GM21515 (cell line): ENCODE data around the gene INTS1.
A peak's percentile ranks its signal among the peaks of the same experiment; 100 is the strongest.

Source experiments
- ATAC-seq: cut with Tn5 transposase; IDR thresholded peaks from one replicate; pipeline ENCODE4 v1.9.1; 2021; ENCODE audit not compliant: unreplicated experiment

Gene INTS1

DNA sequence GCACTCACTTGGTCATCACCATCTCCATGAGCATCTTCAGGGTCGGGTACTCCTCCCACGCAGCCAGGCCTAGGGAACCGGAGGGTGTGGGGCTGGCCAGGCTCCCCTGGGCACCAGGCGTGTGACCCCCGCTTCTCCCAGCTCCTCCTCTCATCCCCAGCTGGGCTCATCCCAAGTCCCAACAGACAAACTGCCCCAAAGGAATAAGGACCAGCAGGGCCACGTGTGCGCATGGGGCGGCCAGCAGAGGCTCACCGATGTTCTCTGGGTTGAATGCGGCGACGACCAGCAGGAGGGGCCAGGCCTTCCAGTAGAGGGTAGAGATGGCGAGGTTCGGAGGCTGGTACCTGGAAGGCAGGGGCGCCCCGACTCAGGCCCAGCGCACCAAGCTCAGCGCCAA is 14.9 kb downstream of the INTS1 start:
- no peak for ATAC-seq

GRCh38 chr7:1488016-1488415 is 16.2 kb downstream of the INTS1 start:
- no peak for ATAC-seq

GRCh38 chr7:1487466-1487865 is 16.7 kb downstream of the INTS1 start:
- ATAC-seq = no peak

DNA sequence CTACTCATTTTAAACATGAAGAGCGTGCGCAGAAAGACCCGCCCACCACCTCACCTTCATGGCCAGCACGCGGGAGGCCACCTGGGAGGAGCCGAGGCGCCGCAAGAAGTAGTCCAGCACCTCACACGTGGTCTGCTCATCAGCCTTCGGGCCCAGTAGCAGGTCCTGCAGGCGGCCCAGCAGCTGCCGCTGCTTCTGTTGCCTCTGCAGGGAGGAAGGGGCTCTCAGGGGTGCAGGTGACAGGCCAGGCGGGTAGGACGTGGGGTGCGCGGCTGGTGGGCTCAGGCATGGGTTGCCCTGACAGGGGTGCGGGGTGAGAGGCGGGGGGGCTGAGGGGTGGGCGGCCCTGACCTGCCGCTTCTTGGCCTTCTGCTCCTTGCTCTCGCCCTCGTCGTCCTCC is 17.6 kb downstream of the INTS1 start:
- ATAC-seq = no peak

DNA sequence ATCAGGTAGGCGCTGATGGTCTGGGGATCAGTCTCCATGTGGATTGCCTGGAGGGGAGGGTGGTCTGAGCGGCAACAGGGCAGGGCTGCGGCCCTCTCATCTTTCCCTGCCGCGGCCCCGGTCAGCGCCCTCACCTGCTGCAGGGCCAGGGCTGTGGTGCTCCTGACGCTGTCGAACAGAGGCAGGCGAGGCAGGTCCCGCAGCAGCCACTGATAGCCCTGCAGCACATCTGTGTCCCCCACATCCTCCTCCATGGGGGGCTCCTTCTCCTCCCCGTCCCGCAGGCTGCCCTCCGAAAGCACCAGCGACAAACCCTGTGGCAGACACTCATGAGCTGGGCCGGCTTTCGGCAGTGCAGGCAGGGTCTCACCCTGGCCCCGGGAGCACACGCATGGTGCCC is 19.0 kb downstream of the INTS1 start:
- no peak for ATAC-seq

- no peak for ATAC-seq
Observed at GRCh38 chr7:1484569-1484968, 19.6 kb downstream of the INTS1 start.

DNA sequence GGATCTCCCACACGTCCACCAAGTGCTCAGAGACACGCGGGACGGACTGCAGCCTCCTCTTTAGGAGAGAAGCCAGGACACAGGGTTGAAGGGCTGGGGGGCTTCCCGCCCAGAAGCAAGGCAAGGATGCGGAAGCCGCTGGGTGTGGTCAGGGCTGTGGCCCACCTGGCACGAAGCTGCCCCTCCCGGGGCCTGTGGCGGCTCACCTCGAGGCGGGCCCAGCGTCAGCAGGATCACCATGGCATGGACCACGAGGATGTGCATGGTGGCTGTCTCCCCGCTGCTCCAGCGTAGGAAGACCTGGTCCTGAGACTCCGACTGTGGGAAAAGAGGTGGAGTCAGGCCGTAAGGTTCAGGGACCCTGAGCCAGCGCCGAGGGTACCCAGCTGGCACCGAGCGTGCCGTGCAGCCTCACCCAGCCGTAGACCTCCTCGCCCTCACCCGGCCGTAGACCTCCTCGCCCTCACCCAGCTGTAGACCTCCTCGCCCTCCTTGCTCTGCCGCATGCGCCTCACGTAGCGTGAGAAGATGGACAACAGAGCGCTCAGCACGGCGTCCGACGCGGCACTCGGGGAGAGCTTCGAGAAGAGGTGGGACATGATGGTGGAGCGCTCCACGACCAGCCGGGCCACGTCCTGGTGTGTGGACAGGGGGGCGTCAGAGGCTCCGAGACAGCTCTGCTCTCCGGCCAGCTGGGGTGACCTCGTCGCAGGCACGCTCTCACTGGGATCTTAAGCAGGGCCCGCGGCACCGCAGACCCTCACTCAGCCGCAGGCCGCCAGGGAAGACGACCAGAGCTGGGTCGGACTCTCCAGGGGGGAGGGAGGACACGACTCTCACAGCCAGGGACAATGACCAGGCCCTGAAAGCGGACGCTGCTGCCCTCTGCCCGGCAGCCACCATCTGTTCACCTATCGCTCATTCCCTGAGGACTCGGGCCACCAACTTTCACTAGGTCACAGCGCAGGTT is 20.4 kb downstream of the INTS1 start:
- no peak for ATAC-seq

GRCh38 chr7:1483079-1483478 is 21.1 kb downstream of the INTS1 start:
- no peak for ATAC-seq

- no peak for ATAC-seq
Observed at GRCh38 chr7:1481300-1481699, 22.9 kb downstream of the INTS1 start.

GRCh38 chr7:1480670-1481069 is 23.5 kb downstream of the INTS1 start:
- no peak for ATAC-seq

- ATAC-seq = no peak
Observed at GRCh38 chr7:1479287-1479686, 24.9 kb downstream of the INTS1 start.

DNA sequence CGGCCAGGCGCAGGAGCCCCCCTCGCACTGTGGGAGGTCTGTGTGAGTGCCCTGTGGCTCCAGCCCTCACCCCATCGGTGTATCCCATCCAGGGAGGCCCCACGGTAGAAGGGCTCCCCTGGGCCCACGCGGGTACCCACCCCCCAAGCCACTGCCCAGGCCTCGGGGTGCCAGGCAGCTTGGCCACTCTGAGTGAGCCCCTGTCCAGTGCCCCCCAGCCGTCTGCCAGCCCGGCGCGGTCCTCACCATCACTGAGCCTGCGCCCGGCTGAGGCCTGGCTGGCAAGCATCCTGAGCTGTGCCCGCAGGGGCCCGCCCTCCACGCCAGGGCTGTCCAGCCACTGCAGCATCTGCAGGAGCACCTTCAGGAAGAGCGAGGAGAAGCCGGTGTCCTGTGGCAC is 25.7 kb downstream of the INTS1 start:
- ATAC-seq = no peak

- no peak for ATAC-seq
Observed at GRCh38 chr7:1476859-1477258, 27.3 kb downstream of the INTS1 start.

DNA sequence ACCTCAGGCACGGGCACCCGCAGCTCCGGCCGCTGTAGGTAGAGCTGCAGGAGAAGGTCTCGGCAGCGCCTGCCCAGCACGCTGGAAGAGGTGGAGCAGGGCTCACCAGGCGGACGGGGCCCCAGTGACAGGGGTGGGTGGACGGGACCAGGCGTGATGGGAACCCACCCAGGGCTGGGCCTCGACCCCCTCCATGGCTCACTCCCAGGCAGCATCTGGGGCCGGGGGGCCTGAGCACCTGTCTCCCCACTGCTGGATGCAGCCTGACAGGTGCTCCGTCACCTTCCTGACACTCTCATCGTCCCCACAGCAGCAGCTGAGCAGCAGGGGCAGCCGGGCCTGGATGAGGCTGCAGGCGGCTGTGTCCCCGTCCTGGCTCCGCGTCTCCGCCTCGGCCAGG is 28.2 kb downstream of the INTS1 start:
- ATAC-seq = no peak

- no peak for ATAC-seq
Observed at GRCh38 chr7:1475393-1475792, 28.8 kb downstream of the INTS1 start.

DNA sequence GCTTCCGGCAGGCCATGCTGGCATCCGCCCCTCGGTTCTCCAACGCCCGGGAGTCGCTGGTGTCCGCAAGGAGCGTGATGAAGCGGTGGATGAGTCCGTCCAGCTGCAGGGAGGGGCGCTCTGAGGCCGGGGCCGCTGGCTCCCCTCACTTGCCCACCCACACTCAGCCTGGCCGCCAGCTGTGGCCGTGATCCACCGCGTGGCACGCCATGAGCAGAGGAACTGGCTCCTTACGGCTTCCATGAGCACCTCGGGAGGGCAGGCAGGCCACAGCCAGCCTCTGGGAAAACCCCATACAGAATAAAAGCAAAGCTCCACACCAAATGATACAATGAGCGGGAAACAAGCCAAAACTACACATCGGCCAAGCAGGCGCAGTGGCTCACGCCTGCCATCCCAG is 29.5 kb downstream of the INTS1 start:
- ATAC-seq = no peak

DNA sequence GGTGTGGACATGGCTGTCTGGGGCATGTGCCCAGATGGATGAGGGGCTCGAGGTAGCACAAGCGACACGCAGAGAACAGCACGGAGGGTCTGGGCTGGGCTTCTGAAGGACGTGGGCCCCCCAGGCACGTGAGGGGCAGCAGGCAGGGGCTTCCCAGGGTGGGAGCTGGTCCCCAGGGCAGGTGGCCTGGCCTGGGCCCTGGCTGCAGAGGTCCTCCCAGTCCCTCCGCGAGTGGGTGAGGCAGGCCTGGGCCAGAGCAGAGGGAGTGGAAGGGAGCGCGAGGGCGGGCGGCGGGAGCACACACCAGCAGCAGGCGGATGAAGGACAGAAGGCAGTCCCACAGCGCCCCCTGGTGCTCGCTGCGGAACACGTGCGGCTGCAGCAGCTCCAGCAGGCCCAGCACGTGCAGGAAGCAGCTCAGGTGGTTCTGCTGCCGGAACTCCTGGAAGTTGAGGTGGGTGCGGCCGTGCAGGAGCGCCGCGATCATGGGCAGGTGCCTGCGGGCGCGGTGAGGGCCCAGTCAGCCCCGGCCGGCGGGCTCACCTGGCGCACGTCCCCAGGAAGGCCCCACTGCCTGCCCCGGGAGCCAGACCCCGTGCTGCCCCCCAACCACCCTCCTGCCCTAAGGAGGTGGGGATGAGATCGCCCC is 30.2 kb downstream of the INTS1 start:
- peak; percentile 50 for ATAC-seq

DNA sequence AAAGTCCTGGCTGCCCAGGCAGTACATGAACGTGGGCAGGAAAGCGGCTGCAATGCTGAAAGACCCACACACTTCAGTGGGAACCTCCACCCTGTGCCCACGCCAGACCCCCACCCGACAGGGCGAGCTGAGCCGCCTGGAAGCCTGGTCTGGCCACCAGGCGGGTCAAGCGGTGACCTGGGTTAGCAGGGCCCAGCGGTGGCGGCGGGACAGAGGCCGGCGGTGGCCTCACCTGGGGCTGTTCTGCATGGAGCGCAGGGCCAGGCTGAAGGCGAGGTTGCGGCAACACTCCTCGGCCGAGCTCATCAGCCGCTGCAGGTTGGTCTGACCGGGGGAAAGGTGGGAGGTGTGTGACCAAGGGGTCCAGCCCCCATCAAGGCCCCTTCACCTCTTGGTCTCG is 33.3 kb downstream of the INTS1 start:
- ATAC-seq = no peak

- ATAC-seq = no peak
Observed at GRCh38 chr7:1468643-1469298, 35.4 kb downstream of the INTS1 start.

- no peak for ATAC-seq
Observed at GRCh38 chr7:1468203-1468602, 36.0 kb downstream of the INTS1 start.

DNA sequence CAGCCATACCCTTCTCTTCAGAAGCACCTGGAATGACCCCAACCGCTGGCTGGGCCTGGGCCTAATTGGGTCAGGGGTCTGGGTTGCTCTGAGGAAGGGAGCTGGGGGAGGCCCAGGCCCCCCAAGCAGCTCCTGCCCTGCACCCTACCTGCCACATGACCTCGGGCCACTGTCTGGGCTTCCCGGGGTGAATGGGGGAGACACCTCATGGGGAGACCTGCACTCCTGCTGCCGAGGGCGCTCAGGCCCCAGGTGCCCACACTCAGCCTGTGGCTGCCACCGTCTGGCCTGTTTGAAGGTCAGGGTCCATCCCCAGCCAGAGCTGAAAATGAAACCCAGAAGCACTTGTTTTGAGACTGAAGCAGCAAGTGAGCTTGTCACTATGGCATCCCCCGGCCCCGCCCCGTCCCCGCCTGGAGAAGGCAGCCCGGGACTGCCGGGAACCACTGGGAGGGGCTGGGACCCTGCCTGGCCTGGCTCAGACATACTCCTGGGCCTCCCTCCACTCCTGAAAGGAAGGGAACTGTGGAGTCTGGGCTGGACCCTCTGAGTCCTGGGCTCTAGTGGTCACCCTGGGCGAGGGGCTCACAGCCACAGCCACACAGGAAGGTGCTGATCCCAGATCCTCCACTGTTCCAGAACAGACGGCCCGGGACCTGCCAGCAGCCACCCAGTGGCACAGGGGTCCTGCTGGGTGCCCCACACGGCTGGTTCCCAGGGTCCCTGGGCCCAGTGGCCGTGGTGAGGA is 37.5 kb downstream of the INTS1 start:
- no peak for ATAC-seq
